Daoy (cell line): ENCODE measurements around the gene WDR83. TPM values are rescaled to one million over a fixed set of nuclear protein-coding genes. Genes with fewer than 3 reads are reported as not detected.

Source experiments
- DNase-seq: peaks from one replicate; pipeline ENCODE4 v3.0.0-alpha.2; 2015; ENCODE audit warnings: low read depth
- total RNA-seq: library from RNA; depleted of rRNA; stranded (reverse); fragments of >200 nt; shearing (Covaris generic); gene quantifications from 2 replicates; pipeline ENCODE4 v1.2.3, GENCODE V29; 2014; rRNA removed

WDR83 gene
- total RNA-seq, 1 experiment from 2014 or later = 10.6 TPM

DNA sequence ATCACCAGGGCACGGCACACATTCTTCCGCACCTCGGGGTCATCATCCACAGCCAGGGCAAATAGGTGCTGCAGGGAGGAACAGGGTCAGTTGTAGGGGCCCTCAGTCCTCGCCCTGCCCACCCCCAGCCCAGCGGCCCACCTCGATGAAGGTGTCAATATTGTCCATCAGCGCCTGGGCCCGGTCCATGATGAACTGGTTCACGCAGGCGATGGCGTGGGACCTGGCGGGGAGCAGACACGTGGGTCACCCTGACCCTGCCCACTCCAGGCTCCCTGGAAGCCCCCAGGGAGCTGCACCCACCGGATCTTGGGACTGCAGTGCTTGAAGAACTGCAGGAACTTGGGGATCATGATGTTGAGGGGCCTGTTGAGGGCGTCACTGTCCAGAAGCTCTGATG, 48.5 kb downstream of the WDR83 start:
- no peak for DNase-seq

DNA sequence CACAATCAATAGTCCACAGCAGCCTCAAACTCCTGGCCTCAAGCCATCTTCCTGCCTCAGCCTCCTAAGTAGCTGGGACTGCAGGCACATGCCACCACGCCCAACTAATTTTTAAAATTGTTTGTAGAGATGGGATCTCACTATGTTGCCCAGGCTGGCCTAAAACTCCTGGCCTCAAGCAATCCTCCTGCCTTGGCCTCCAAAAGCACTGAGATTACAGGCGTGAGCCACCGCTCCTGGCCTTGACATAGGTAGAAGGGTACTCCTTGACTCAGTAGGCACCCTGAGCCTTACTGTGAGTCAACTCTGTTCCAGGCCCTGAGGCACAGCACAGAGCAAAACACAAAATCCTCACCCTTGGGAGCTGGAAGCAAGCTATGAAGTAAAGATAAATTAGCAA, 49.3 kb downstream of the WDR83 start:
- no peak for DNase-seq

DNA sequence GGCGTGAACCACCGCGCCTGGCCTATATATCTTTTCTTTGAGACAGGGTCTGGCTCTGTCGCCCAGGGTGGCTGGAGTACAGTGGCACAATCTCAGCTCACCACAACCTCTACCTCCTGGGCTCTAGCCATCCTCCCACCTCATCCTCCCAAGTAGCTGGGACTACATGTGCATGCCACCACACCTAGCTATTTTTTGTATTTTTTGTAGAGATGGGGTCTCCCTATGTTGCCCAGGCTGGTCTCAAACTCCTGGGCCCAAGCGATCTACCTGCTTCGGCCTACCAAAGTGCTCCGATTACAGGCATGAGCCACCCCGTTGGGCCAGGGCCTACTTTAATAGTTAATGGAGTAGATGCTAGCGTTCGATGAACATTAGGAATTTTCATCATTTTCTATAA, 53.7 kb downstream of the WDR83 start:
- DNase-seq = no peak

DNA sequence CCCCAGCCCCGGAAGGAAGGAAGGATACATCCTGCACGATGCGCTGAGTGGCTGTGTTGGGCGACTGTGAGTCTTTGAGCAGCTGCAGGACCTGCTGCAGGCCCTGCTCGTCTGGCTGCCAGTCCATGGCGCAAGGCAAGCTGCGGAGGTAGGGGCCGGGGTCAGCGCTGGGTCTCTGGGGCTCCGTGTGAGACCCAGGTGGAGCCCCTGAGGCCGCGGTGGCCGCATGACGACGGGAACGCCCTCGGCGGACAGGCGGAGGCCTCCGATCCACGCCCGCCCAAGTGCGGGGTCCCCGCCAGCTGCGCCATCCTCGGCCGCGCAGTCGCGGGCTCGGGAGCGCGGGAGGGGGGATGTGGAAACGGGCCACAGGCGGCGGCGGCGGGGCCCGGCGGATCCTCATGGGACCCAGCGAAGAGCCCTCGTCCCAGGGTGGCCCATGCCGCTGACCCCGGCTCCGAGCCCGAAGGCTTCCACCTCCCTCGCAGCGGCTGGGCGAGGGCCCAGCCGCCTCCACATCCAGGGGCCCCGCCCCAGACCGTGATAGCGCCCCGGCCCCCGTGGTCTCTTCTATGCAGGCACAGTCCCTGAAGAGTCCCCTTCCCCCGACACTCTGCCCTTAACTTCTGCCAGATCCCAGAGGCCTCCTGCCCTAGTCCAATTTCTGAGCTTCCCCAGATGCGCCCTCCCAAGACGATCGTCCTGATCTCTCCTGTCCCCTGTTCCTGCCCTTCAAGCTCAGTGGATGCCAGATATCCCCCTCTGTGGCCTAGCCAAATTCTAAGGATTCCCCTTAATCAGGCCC, 54.4 kb downstream of the WDR83 start:
- no peak for DNase-seq

DNA sequence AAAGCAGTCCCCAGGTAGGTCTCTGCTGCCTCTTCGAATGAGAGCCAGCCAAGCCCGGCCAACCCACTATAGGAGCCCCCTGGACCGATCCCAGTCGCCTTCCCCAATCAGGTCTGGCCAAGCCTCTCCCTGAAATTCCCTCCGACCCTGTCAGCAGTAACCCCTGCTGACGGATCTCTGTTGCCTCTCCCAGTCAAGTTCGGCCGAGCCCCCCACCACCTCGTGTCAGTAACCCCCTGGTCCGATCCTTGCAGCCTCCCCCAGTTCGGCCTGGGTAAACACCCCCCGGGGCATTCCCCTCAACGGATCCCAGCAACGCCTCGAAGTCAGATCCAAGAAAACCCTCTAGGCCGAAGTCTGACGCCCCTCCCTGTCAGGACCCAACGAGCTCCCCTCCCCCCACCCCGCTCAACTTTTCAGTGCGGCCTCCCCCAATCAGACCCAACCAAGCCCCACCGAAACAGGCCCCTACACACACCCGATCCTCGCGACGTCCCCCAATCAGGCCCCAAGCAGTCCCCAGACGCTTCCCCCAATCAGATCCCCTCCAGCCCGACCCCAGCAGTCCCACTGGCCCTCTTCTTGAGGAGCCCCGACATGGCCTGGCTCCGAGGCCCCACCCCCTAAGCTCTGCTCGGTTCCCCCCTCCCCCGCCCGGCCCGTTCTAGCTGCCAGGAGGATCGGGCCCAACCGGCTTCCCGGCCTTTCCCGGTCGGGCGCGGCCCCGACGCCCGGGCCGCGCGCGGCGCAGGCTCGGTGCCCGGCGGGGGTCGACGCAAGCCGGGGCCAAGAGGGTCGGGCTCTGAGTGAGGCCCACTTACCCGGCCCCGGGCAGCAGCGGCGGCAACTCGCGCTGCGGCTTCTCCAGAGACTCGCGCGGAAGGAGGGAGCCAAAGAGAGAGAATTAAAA, 55.3 kb downstream of the WDR83 start:
- DNase-seq = peak; percentile 78

DNA sequence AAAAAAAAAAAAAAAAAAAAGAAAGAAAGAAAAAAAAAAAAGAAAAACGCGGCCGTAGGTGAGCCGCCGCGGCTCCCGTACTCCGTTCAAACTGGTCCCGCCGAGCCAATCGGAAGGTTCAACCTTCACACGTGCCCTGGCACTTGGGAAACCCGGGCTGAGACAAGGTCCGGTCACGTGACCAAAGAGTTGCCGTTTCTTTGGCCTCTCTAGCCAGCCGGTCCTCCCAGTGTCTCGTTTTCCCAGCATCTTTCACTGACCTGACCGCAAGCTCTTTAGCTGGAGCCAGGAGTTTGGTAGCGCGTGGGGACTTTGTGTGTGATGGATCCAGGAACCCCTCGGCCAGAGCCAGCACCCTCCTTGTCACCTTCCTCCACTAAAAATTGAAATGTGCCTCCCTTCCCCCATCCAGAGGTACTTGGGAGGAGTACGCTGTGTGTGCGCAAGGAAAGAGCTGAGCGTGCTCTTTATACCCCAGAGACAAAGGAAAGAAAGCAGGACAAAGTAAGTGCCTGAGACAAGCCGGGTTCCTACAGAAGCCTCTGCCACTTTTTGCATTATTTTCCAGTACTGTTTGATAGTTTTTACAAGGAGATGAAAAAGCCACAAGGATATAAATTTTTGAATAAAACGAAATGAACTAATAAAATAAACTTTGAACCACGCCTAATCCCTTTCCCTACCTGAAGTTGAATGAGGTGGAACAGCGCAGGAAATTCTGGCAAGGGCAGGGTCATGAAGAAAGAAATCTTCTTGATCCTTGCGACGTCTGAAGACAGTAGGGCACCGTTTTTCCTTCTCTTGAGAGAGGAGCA, 56.2 kb downstream of the WDR83 start:
- DNase-seq = peak; percentile 100

DNA sequence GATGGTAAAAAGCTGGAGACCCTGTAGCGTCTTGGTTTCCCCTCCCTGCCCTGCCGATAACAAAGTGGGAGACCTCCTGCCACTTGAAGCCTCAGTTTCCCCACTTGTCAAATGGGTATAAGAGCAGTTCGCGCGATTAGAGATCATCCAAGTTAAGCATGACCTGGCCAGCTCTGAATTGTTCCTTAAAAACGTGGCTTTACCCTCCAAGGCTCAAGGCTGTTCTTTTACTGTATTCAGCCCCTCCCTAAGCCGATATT, 56.7 kb downstream of the WDR83 start:
- DNase-seq = no peak

DNA sequence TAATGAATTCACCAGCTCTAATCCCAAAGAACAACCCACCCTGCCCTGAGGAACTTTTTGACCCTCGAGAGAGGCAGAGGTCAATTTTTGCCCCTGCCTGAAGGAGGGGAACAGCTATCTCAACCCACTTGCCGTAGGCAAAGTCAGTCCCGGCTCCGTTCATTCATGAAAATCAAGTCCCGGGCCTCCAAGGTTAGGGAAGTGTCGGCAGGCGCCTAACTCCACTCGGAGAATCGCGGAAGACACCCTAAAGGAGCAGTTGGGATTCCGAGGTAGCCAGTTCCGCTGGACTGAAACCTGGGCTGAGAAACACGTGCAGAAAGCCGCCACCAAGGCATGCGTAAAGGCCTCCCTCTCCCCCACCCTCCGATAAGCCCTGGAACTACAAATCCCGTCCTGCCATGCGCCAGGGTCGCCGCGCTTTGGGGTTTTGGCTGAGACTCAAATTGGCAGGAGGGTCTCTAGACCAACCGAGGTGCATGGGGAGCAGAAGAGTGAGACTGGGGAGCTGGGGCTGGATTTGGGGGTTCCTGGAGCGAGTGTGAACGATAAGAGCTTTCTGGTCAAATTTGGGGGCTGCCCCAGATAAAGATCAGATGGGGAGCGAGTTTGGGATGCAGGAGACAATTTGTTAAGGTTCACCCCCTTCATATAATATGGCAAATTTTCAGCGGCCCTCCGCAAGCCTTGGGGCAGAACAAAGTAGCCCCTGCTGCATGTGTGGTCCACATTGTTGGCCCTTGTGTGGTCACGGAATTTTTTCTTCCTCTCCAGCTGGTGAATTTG, 57.2 kb downstream of the WDR83 start, which contains the start of gene TNPO2:
Gene TNPO2 (minus strand): TSS at position 292 of the 786 bp plus-strand sequence. CDS start 2,955 bp downstream, outside the sequence.
- DNase-seq = peak; percentile 85

Other genes with a start within 250 kb of the WDR83 start
- 4.5 and 5.2 TPM in 2 replicates for gene ZNF443, start 225.8 kb upstream of the WDR83 start, total RNA-seq
- gene ZNF709, start 182.0 kb upstream of the WDR83 start, total RNA-seq = 0.27 and 0.80 TPM in 2 replicates
- 3.1 and 6.5 TPM in 2 replicates for gene ZNF564, start 115.3 kb upstream of the WDR83 start, total RNA-seq
- gene ZNF490, start 56.0 kb upstream of the WDR83 start, total RNA-seq = 3.5 and 4.5 TPM in 2 replicates
- 9.0 and 11.9 TPM in 2 replicates for gene ZNF791, start 55.9 kb upstream of the WDR83 start, total RNA-seq
- gene MAN2B1, start 65 bp upstream of the WDR83 start, total RNA-seq = 18.0 and 20.7 TPM in 2 replicates
- gene DHPS, start 15.1 kb downstream of the WDR83 start, total RNA-seq = 105 and 132 TPM in 2 replicates
- gene GNG14, start 21.2 kb downstream of the WDR83 start, total RNA-seq = not detected in 2 replicates
- 14.2 and 14.6 TPM in 2 replicates for gene FBXW9, start 29.8 kb downstream of the WDR83 start, total RNA-seq
- 18.2 and 24.0 TPM in 2 replicates for gene TNPO2, start 57.1 kb downstream of the WDR83 start, total RNA-seq
- gene TRIR, start 67.9 kb downstream of the WDR83 start, total RNA-seq = 274 and 313 TPM in 2 replicates
- gene GET3, start 70.7 kb downstream of the WDR83 start, total RNA-seq = 78.9 and 111 TPM in 2 replicates
- gene BEST2, start 85.0 kb downstream of the WDR83 start, total RNA-seq = not detected in 2 replicates
- 5.1 and 11.0 TPM in 2 replicates for gene HOOK2, start 108.7 kb downstream of the WDR83 start, total RNA-seq
- gene JUNB, start 124.7 kb downstream of the WDR83 start, total RNA-seq = 61.6 and 66.6 TPM in 2 replicates
- 81.7 and 99.3 TPM in 2 replicates for gene PRDX2, start 135.0 kb downstream of the WDR83 start, total RNA-seq
- not detected in 2 replicates for gene THSD8, start 135.3 kb downstream of the WDR83 start, total RNA-seq
- gene RNASEH2A, start 139.8 kb downstream of the WDR83 start, total RNA-seq = 75.8 and 76.9 TPM in 2 replicates
- gene RTBDN, start 167.8 kb downstream of the WDR83 start, total RNA-seq = not detected in 2 replicates
- 0.11 and 0.57 TPM in 2 replicates for gene MAST1, start 171.7 kb downstream of the WDR83 start, total RNA-seq
- 13.7 and 19.3 TPM in 2 replicates for gene DNASE2, start 214.6 kb downstream of the WDR83 start, total RNA-seq
- gene KLF1, start 220.4 kb downstream of the WDR83 start, total RNA-seq = not detected in 2 replicates
- gene GCDH, start 224.4 kb downstream of the WDR83 start, total RNA-seq = 47.0 and 91.3 TPM in 2 replicates